K562 (cell line): ENCODE results near the gene DEFB114. TPM values are rescaled to one million over a fixed set of nuclear protein-coding genes. Genes with fewer than 3 reads are reported as not detected.

ENCODE experiments used
- ADNP ChIP-seq: fragments of 200-800 bp; sonication (Bioruptor generic); IDR thresholded peaks from 2 replicates; pipeline ENCODE4 v1.6.1; 2016; ENCODE audit warnings: missing genetic modification characterization, missing compliant biosample characterization
- AFF4 ChIP-seq: sonication (generic); formaldehyde crosslinking; IDR thresholded peaks from 2 replicates; pipeline ENCODE4 v1.8.0; 2023; ENCODE audit warnings: mild to moderate bottlenecking, missing genetic modification reagents
- BACH1 ChIP-seq: fragments of 200-800 bp; sonication (Bioruptor generic); IDR thresholded peaks from 2 replicates; pipeline ENCODE4 v1.6.1; 2016; ENCODE audit warnings: missing genetic modification characterization, missing compliant biosample characterization
- CHD1 ChIP-seq: fragments of 200-600 bp; sonication (generic); IDR thresholded peaks from one replicate; pipeline ENCODE4 v1.6.1; 2012; ENCODE audit warnings: mild to moderate bottlenecking, moderate library complexity, low read length, inconsistent platforms
- MLX ChIP-seq, 2 experiments: fragments of 450-650 bp in 1 of 2; sonication (generic) in 1 of 2; formaldehyde crosslinking; conservative IDR thresholded peaks; 2 replicates each; pipeline versions ENCODE4 v1.4.0 to v1.8.1; 2020 to 2022; ENCODE audit warnings: mild to moderate bottlenecking in 1 of 2, missing genetic modification reagents in 1 of 2
- NBN ChIP-seq: fragments of 450-650 bp; IDR thresholded peaks from 2 replicates; pipeline ENCODE4 v1.6.1; 2016; ENCODE audit warnings: low read depth, mild to moderate bottlenecking
- PREB ChIP-seq: sonication (generic); formaldehyde crosslinking; IDR thresholded peaks from 2 replicates; pipeline ENCODE4 v1.8.1; 2023; ENCODE audit warnings: mild to moderate bottlenecking, missing genetic modification reagents
- RBM22 ChIP-seq: fragments of 200-400 bp; formaldehyde crosslinking; IDR thresholded peaks from 2 replicates; pipeline ENCODE4 v1.6.1; 2018; ENCODE audit warnings: low read length, low read depth; ENCODE audit not compliant: poor library complexity, severe bottlenecking
- SETDB1 ChIP-seq: IDR thresholded peaks from one replicate; pipeline ENCODE4 v1.6.1; 2012; ENCODE audit warnings: low read length, control low read depth, inconsistent platforms
- SIN3A ChIP-seq, 2 experiments: fragments of 150-350 bp in 1 of 2; IDR thresholded peaks; 2 replicates each; pipeline ENCODE4 v1.6.1; 2011 to 2016; ENCODE audit warnings: borderline replicate concordance in 2 of 2, low read depth in 2 of 2, low read length in 2 of 2, mild to moderate bottlenecking in 2 of 2, moderate library complexity in 2 of 2; ENCODE audit not compliant: control insufficient read depth in 1 of 2
- SIN3B ChIP-seq: fragments of 450-650 bp; IDR thresholded peaks from 2 replicates; pipeline ENCODE4 v1.6.1; 2017; ENCODE audit warnings: low read depth, mild to moderate bottlenecking, moderate library complexity
- SMAD2 ChIP-seq: fragments of 150-350 bp; IDR thresholded peaks from 2 replicates; pipeline ENCODE4 v1.6.1; 2014; ENCODE audit warnings: low read depth, mild to moderate bottlenecking, low read length
- polyA plus RNA-seq, 8 experiments: library from polyadenylated mRNA; depleted of rRNA in 4 of 8; stranded (reverse) in 5 of 8; unstranded in 3 of 8; fragments of >200 nt; fragmentation: Nextera tagmentation in 2 of 8; fragmentation: Illumina TruSeq in 1 of 8; extraction: Ambion mirVana in 2 of 8; extraction: Trizol in 1 of 8; gene quantifications; 2 replicates each; pipeline versions ENCODE4 v1.2.1 to v1.2.3, GENCODE V29; 2011 to 2014; ENCODE audit warnings: inconsistent platforms in 1 of 8, missing spikeins in 1 of 8
- total RNA-seq, 7 experiments: library from RNA; depleted of rRNA in 6 of 7; stranded (reverse); fragments of >200 nt in 6 of 7; fragmentation: Illumina TruSeq in 2 of 7; extraction: Trizol in 2 of 7; gene quantifications; 2 replicates each; pipeline versions ENCODE4 v1.2.1 to v1.2.3, GENCODE V29; 2011 to 2021; ENCODE audit warnings: low replicate concordance in 1 of 7

The DEFB114 gene
- total and polyA plus RNA-seq, 9 of the 15 experiments (the other 6 are each of a cell fraction or from before 2014, with no cell fraction given): not detected

- no peak for TF ChIP-seq PREB (CRISPR knock-in tag)
- no peak for TF ChIP-seq RBM22
- 0 out of 2 replicates have a peak, but pooled peaks have one; percentile 52 for TF ChIP-seq AFF4
- peak; percentile 86 to 91 for TF ChIP-seq SIN3A (IDR thresholded peaks at IDR 0.05; ENCODE audit: borderline replicate concordance in 2 of 2, control insufficient read depth in 1 of 2, low read depth in 2 of 2, low read length in 2 of 2)
- no peak for TF ChIP-seq SIN3B
- TF ChIP-seq SMAD2: no peak
- no peak for TF ChIP-seq SETDB1
- peak; percentile 74; the same call in 1 of the 2 replicates for TF ChIP-seq BACH1 (tag)
- no peak for TF ChIP-seq ADNP
- TF ChIP-seq CHD1: no peak
- TF ChIP-seq MLX (CRISPR knock-in tag; conservative IDR thresholded peaks at IDR 0.05): no peak
- TF ChIP-seq NBN: no peak
These were observed 23.9 kb downstream of the DEFB114 start (continued) for GRCh38 chr6:49939993-49940498.
